Cardiac septum (tissue), 1 donor: ENCODE results near the gene TK2. TPM values are rescaled to one million over a fixed set of nuclear protein-coding genes. Genes with fewer than 3 reads are reported as not detected.

ENCODE experiments used
- DNase-seq: peaks from one replicate; pipeline ENCODE4 v3.0.0-alpha.2; 2020; ENCODE audit warnings: low spot score
- intact Hi-C: fragments of 100-400 bp; cut with DNase I; formaldehyde crosslinking; loops from one replicate; pipeline ENCODE4 v1.14.0; 2022
- total RNA-seq: library from RNA; stranded (reverse); fragmentation: NEBNext Ultra II Directional; extraction: Animal tissue kit (Norgen Biotek cat#: 25700); gene quantifications from one replicate; pipeline ENCODE4 v1.2.1, GENCODE V29; 2021
- donor health status: DM: no; HTN: no; CAD: no.

The TK2 gene
- total RNA-seq, 1 donor from 2014 or later = 23.4 TPM

- peak; percentile 38 for DNase-seq
- intact Hi-C loops = no loop called here
Observed at GRCh38 chr16:66459878-66460277, 90.0 kb downstream of the TK2 start.

GRCh38 chr16:66458853-66459252 is 91.1 kb downstream of the TK2 start:
- peak; percentile 51 for DNase-seq
- intact Hi-C loops = no loop called here

GRCh38 chr16:66458292-66458691 is 91.6 kb downstream of the TK2 start:
- no peak for DNase-seq
- intact Hi-C loops = no loop called here

Other genes with a start within 250 kb of the TK2 start
- gene CDH5, start 183.4 kb downstream of the TK2 start, total RNA-seq = 51.9 TPM
- gene BEAN1, start 122.8 kb downstream of the TK2 start, total RNA-seq = 2.8 TPM
- 10.5 TPM for gene CKLF, start 2.5 kb upstream of the TK2 start, total RNA-seq
- gene CMTM1, start 16.3 kb upstream of the TK2 start, total RNA-seq = 1.3 TPM
- gene CMTM2, start 29.3 kb upstream of the TK2 start, total RNA-seq = 1.3 TPM
- 10.4 TPM for gene CMTM3, start 54.6 kb upstream of the TK2 start, total RNA-seq
- 10.4 TPM for gene CMTM4, start 146.6 kb upstream of the TK2 start, total RNA-seq
- 123 TPM for gene DYNC1LI2, start 201.5 kb upstream of the TK2 start, total RNA-seq